ENCODE data around the gene SHB.
"Not testable (repeated sequence)": the region's sequence is repeated elsewhere in the genome, so short reads cannot be mapped to it uniquely, and the experiment has no call there.

SHB gene

GRCh38 chr9:38062106-38062497 is 6.9 kb downstream of the SHB start:
- no peak for DNase-seq

DNA sequence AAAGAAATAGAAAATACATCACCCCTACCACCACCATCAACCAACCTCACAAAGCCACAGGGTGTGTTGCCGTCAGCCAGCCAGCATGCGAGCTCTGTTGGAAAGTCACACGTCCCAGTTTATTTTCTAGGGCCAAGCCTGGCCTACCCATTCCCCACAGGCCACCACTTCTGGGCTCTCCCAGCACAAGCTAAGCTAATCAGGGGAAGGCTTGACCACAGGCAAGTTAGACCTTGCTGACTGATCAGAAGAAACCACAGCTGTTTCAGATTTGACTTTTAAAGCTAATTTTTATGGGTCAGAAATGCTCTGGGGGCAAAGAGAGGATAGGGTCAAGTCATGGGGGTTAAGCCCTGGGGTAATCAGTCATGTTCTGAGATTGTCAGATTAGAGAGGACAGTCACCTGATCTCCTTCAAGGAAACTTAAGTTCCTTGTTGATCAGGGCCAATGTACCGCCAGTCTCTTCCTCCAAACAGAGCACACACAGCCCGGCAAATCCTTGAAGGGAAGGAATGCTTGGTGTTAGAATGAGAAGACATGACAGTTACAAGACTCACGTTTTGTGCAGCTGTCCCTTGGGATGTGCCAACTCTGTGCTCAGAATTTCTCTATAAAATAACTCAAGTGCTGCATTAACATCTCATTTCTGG is 7.6 kb downstream of the SHB start:
- no peak for DNase-seq

GRCh38 chr9:38060681-38061080 is 8.3 kb downstream of the SHB start:
- DNase-seq: no peak

GRCh38 chr9:38059233-38059936 is 9.6 kb downstream of the SHB start:
- no peak for DNase-seq

DNA sequence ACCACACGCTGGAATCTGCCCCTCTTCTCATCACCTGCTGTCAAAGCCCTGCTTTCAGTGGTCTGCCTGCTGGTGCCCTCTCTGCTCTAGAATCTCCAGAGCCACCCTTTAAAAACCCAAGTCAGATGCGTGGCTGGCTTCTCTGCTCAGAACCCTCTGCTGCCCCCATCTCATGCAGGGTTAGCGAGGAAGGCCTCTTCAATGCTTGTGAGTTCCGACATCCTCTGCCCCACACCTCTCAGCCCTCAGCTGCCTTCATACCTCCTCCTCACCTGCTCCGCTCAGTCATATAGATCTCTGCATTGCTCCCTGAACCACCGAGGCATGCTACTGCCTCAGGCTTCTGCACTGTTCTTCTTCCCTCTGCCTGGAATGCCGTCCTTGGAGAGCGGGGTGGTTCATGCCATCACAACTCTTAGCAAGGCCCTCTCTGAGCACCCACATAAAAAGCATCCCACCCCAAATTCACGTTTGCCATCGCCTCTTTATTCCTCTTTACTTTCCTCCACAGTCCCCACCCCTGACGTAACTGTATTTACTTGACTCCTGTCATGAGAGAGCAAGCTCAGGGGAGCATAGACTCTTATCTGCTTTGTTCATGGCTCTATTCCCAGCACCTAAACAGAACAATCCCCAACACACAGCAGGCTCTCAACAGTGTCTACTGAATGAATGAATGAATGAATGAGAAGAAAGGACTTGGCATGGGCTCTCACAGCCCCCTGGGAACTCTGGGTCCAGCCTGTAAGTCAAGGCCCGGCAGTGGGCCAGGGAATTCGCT is 10.4 kb downstream of the SHB start:
- DNase-seq: no peak

- DNase-seq: no peak
Observed at GRCh38 chr9:38057416-38058195, 11.4 kb downstream of the SHB start.

- no peak for DNase-seq
Observed at GRCh38 chr9:38054653-38055052, 14.4 kb downstream of the SHB start.

- no peak for DNase-seq
Observed at GRCh38 chr9:38053697-38054461, 15.1 kb downstream of the SHB start.

DNA sequence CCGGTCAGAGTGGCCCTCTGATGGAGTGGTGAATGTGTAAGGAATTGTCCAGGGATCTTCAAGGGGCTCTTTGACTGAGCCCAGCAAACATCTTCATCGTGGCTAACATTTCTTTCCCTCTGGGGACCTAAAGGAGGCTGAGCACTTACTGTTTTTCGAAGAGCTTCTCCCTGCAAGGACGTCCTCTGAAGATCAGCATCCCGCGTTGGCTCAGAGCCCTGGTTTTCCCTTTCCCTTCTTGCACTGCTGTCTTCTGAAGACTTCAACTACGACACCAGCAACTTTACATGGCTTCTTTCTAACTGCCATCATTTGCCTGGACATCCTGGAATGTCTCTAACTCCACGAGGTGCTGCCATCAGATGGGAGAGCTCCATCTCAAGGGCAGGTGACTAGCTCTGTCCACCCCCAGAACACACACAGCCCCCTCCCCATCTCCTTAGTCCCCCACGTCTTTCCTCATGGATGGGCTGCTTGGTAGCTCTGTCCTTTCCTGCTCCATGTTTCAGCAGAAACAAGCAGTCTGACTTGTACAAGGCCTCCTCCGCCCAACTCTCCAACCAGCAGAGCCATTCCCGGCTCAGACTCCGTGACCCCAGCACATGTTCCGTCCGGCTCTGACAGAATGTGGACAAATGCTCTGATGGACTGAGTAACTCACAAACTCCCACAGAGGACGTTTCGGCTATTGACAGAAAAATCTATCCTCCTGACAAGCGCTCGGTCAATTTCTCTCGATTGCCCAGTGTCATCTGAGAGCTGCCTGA is 17.1 kb downstream of the SHB start:
- DNase-seq: no peak

- DNase-seq: no peak
Observed at GRCh38 chr9:38048316-38048969, 20.6 kb downstream of the SHB start.

DNA sequence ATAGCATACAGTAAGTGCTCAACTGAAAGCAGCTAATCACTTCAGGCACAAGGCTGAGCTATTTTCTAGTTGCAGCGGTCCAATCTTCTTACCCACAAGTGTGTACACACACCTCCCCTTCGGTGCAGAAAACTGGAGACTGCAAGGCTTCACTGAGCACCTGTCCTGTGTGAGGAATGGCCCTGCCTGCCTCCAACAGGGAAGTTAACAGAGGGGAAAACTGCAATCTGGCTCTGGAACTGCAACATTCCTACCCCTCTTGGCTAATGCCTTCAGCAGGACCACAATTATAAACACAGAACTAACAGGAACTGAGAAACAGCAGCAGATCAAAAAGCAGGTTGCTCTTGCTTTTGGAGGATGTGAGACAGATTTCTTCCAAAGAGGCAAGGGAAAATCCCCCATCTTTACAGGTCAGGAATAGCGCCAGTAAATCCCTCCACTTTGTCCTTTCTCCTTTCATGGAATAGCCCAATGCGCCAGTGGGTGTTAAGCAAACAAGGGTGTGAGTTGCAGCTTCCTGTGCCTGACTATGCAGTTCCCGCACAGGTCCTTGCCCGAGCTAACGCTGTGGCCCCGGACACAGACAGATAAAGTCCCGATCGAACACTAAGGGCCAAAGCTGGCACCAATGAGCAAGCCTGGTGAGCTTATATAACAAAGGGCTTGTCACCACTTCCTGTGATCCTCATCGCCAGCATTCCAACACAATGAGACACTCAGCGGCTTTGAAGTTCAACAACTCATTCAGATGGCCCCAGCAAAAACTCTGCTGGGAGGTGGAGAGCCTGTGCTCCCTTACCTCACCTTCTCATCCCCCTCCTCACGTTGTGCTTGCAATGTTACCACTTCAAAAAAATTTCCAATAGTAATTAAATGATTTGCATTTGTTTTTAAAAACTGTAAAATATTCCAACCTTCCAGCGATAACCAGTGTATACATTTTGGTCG is 21.5 kb downstream of the SHB start:
- DNase-seq: no peak

- DNase-seq: no peak
Observed at GRCh38 chr9:38046661-38047300, 22.2 kb downstream of the SHB start.

- DNase-seq: not testable (repeated sequence)
Observed at GRCh38 chr9:38045939-38046338, 23.1 kb downstream of the SHB start.

DNA sequence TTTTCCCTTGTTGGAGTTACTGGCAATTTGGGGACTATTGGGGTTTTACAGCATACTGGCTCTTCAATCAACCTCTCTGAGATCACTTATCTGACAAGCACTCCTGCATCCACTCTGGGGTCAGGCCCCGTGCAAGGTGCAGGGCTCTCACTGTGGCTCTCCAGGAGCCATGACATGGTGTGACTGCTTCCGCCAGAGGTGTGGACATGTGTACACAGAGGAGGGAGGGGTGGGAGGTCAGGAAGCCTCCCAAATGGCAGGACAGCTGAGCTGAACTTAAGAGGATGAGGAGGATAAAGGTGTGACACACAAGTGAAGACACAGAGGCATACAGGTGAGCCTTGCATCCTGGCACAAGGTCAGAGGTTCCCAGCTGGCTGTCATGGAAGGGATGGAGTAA is 24.3 kb downstream of the SHB start:
- DNase-seq: no peak

- DNase-seq: no peak
Observed at GRCh38 chr9:38043931-38044623, 24.9 kb downstream of the SHB start.

- DNase-seq: no peak
Observed at GRCh38 chr9:38042626-38043357, 26.2 kb downstream of the SHB start.

GRCh38 chr9:38041564-38042243 is 27.3 kb downstream of the SHB start:
- DNase-seq: no peak

Data from activated CD8-positive, alpha-beta memory T cell treated with anti-CD3 and anti-CD28 coated beads, Interleukin-2, amount 50 U/mL, for 4 hours (primary cell).